Measurements from ENCODE around the gene NAPSA. TPM values are rescaled to one million over a fixed set of nuclear protein-coding genes. Genes with fewer than 3 reads are reported as not detected.

Gene NAPSA
- total and polyA plus RNA-seq, 9 of the 15 experiments (the other 6 are each of a cell fraction or from before 2014, with no cell fraction given), result 0.25 to 1.9 (median 0.69) TPM

GRCh38 chr19:50333737-50334617 lies 31.5 kb downstream of the NAPSA start (continued):
- TF ChIP-seq NR2C1 (IDR thresholded peaks at IDR 0.05) (0 out of 2 replicates have a peak, but pooled peaks have one; percentile 5), NR2C1 (tag; IDR thresholded peaks at IDR 0.05) (peak; percentile 48; the same call in 1 of the 2 replicates), ZEB2 (IDR thresholded peaks at IDR 0.05) (peak; percentile 85), E2F1 (CRISPR knock-in tag; IDR thresholded peaks at IDR 0.05) (peak; percentile 52; the same call in 1 of the 2 replicates), POLR2H (tag; IDR thresholded peaks at IDR 0.05; ENCODE audit: low read depth) (peak; percentile 81; the same call in 1 of the 2 replicates), JUNB (CRISPR knock-in tag; conservative IDR thresholded peaks at IDR 0.05) (peak; percentile 79), ATF2 (CRISPR knock-in tag; IDR thresholded peaks at IDR 0.05) (peak; percentile 86; the same call in 1 of the 2 replicates), JUN (IDR thresholded peaks at IDR 0.05; ENCODE audit: borderline replicate concordance, low read depth, low read length) (peak; percentile 61), JUN (CRISPR knock-in tag; IDR thresholded peaks at IDR 0.05; ENCODE audit: borderline replicate concordance) (peak; percentile 8; the same call in 1 of the 2 replicates), NUFIP1 (IDR thresholded peaks at IDR 0.05; ENCODE audit: partially characterized antibody) (peak; percentile 72), PHTF2 (CRISPR knock-in tag; IDR thresholded peaks at IDR 0.05) (peak; percentile 25; the same call in 1 of the 2 replicates)
- TF ChIP-seq, protein P1, sequence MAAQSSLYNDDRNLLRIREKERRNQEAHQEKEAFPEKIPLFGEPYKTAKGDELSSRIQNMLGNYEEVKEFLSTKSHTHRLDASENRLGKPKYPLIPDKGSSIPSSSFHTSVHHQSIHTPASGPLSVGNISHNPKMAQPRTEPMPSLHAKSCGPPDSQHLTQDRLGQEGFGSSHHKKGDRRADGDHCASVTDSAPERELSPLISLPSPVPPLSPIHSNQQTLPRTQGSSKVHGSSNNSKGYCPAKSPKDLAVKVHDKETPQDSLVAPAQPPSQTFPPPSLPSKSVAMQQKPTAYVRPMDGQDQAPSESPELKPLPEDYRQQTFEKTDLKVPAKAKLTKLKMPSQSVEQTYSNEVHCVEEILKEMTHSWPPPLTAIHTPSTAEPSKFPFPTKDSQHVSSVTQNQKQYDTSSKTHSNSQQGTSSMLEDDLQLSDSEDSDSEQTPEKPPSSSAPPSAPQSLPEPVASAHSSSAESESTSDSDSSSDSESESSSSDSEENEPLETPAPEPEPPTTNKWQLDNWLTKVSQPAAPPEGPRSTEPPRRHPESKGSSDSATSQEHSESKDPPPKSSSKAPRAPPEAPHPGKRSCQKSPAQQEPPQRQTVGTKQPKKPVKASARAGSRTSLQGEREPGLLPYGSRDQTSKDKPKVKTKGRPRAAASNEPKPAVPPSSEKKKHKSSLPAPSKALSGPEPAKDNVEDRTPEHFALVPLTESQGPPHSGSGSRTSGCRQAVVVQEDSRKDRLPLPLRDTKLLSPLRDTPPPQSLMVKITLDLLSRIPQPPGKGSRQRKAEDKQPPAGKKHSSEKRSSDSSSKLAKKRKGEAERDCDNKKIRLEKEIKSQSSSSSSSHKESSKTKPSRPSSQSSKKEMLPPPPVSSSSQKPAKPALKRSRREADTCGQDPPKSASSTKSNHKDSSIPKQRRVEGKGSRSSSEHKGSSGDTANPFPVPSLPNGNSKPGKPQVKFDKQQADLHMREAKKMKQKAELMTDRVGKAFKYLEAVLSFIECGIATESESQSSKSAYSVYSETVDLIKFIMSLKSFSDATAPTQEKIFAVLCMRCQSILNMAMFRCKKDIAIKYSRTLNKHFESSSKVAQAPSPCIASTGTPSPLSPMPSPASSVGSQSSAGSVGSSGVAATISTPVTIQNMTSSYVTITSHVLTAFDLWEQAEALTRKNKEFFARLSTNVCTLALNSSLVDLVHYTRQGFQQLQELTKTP (IDR thresholded peaks at IDR 0.05; ENCODE audit: low read depth in 1 of 2, partially characterized antibody in 2 of 2), result peak in 1 of 2 experiments; percentile 19

Data from K562 (cell line).